Cardiac fibroblast (primary cell): Measurements from ENCODE around the gene ZNF148.

Source experiments
- DNase-seq, 2 donors: peaks; one replicate each; pipeline versions ENCODE4 v3.0.0 to v3.0.0-alpha.2; 2010; ENCODE audit warnings: low read depth in 2 of 2
- H3K4me3 ChIP-seq, 2 donors: replicated peaks in 1 of 2; 1 replicate in 1 of 2; 2 replicates in 1 of 2; pipeline ENCODE4 v1.5.1; 2011; ENCODE audit warnings: low read depth in 2 of 2, low read length in 2 of 2, mild to moderate bottlenecking in 2 of 2, moderate library complexity in 1 of 2
- TF ChIP-seq, protein P1 (sequence below): IDR thresholded peaks from one replicate; pipeline ENCODE4 v1.5.1; 2011; ENCODE audit warnings: low read depth, mild to moderate bottlenecking, low read length, inconsistent platforms

ZNF148 gene

DNA sequence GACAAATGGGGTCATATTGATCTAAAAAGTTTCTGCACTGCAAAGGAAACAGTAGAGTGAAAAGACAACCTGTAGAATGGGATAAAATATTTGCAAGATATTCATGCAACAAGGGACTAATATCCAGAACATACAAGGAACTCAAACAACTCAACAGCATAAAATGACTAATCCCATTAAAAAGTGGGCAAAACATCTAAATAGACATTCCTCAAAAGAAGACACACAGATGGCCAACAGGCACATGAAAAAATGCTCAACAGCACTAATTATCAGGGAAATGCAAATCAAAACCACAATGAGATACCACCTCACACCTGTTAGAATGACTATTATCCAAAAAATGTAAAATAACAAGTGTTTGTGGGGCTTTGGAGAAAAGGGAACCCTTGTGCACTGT lies 171.4 kb downstream of the ZNF148 start:
- no peak overlapping the region for H3K4me3 ChIP-seq
- DNase-seq = no peak
- TF ChIP-seq, protein P1, sequence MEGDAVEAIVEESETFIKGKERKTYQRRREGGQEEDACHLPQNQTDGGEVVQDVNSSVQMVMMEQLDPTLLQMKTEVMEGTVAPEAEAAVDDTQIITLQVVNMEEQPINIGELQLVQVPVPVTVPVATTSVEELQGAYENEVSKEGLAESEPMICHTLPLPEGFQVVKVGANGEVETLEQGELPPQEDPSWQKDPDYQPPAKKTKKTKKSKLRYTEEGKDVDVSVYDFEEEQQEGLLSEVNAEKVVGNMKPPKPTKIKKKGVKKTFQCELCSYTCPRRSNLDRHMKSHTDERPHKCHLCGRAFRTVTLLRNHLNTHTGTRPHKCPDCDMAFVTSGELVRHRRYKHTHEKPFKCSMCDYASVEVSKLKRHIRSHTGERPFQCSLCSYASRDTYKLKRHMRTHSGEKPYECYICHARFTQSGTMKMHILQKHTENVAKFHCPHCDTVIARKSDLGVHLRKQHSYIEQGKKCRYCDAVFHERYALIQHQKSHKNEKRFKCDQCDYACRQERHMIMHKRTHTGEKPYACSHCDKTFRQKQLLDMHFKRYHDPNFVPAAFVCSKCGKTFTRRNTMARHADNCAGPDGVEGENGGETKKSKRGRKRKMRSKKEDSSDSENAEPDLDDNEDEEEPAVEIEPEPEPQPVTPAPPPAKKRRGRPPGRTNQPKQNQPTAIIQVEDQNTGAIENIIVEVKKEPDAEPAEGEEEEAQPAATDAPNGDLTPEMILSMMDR = no peak

DNA sequence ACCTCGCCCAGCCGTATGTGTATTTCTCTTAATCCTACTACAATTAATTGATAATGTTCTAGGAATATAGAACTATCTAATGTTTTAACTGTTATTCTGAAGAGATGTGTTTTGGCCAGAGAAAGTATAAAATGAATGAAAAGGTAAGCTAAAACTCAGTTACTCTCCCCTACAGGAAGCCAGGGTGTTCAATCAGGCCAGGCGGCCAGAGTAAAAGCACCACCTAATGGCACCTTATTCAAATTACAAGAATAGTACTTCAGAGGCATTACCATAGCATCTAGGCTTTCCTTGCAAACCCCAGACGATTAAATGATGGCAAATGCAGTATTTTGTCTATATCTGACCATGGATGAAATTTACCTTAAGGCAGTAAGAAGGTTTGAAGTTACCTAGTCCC lies 172.9 kb downstream of the ZNF148 start:
- H3K4me3 ChIP-seq = no peak overlapping the region
- DNase-seq = peak in 1 of 2 donors; percentile 46
- TF ChIP-seq, protein P1 = peak; percentile 30

DNA sequence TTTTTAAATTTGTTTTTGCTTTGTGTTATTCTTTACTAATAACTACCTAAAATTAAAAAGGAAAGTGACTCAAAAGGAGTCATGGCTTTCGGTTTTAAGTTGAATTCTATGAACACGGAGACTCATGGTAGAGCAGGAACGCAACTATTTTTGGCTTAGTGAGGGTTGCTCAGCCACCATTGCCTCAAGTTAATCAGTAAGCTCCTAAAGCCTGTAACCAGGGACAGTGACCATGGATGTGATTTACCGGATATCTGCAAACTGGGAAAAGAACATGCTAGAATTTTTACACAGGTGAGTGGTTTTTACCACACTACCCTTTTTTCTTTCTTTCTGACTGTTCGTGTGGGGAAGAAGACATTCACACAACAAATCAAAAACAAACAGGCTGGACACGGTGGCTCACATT lies 174.4 kb downstream of the ZNF148 start:
- no peak overlapping the region for H3K4me3 ChIP-seq
- no peak for DNase-seq
- TF ChIP-seq, protein P1 = no peak

DNA sequence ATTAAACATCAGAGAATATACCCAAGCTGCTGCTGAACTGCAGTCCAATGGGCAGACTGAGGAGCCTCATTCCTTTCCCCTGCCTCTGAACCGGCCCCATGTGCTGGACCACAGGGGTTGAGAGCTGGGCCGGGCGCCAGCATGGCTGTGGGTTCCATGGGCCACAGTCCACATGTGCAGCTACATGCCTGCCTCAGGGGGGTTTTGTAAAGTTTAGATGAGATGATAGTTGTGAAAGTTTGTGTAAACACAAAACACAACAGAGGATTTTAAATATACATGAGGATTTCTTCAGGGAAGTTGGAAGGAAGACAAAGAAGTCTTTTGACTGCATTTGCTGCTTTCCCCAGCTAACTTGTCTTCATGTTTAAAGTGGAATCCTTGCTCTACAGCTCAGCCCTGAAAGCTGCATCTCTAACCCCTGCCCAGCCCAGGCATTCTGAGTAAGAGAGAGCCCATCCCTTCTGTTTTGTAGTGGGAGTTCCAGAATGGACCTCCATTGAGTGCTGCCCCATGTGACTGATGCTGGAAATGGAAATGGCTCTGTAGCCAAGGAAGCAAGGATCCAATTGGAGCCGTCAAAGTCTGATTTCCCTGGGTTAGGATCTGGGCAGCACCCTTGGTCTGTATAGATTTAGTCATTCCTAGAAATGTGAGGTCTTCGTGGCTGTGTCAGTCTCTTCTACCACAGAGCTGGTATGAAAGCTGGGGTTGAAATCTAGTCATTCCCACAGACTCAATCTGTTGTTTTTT lies 180.1 kb downstream of the ZNF148 start:
- TF ChIP-seq, protein P1 = no peak
- H3K4me3 ChIP-seq = no peak overlapping the region
- peak; percentile 23 to 73 for DNase-seq

DNA sequence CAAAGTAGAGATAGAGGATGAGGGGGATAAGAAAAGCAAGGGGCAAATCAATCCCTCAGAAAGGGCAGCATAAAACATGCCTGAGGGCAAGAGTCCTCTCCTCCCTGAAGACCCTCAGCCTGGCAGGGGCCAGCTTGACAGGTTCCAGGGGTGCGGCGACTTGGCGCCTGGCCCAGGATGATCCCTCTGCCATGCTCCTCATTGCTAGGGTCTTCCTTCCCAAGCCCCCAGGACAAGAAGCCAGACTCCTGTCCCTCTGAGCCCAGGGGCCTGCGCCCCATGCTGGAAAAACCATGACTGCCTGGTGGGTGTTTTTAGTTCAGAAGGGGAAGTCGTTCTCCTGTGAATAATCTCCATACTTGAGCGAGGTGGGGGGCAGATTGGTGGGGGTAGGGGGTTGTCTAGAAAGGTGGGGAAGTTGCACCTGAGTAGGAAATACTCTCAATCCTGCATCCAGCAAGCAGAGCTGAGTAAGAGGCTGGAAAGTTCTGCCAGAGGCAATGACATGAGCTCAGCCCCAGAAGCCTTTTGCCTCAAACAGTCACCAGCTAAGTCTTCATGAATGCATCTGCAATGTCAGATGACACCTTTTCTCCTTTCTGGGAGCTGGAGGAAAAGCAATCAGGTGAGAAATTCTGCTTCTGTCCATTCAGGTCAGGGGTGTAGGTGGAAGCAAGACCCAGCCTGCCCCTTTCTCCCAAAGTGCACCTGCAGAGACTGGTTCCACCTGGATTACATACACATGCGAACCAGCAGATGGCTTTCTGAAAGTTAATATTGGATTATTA lies 180.9 kb downstream of the ZNF148 start:
- no peak overlapping the region for H3K4me3 ChIP-seq
- TF ChIP-seq, protein P1 = no peak
- DNase-seq = no peak

DNA sequence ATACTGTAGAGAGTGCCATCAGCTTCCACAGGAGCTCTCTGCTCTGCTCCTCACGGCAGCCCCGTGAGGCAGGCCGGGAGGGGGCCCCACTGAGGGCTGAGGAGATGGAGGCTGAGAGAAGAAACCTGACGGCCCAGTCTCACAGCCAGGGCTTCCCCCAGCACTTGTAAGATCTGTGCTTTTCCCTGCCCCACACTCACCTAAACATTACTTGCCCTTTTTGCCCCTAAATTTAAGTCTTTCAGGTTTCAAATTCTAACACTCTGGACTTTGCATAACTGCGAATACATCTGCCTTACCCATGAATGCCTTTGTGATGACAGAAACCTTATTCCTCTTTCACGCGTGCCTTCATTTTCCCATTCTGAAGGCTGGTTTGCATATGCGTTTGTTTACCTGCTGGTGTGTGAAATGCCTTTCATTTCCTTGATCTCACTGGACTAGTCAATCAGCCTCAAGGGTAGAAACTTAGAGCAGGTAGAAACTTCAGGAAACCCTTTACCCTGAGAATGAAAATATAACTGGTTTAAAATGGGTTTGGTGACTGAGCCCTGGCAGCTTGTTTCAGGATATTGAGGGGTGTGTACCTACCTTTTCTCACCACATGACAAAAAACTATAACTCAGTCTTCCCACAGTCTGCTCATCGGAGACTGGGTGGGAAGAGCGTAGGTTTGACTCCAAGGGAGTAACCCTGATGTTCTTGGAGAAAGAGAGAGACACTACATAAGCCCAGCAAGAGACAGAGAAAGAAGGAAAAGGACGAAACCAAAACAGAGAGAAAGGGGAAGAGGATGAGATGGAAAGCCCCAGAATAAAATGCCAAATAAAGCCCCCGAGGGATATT lies 182.7 kb downstream of the ZNF148 start:
- no peak overlapping the region for H3K4me3 ChIP-seq
- TF ChIP-seq, protein P1 = no peak
- no peak for DNase-seq
